Suprapubic skin (tissue), 4 donors: Measurements from ENCODE around the gene FBXL13. TPM values are rescaled to one million over a fixed set of nuclear protein-coding genes. Genes with fewer than 3 reads are reported as not detected.
"Not testable (repeated sequence)": the region's sequence is repeated elsewhere in the genome, so short reads cannot be mapped to it uniquely, and the experiment has no call there.

Source experiments
- DNase-seq, 2 donors: peaks; one replicate each; pipeline ENCODE4 v3.0.0-alpha.2; 2019; ENCODE audit warnings: low spot score in 2 of 2
- H3K27ac ChIP-seq: fragments of 200-600 bp; sonication (generic); one replicate; pipeline ENCODE4 v1.5.1; 2019
- H3K27me3 ChIP-seq: fragments of 200-600 bp; sonication (generic); one replicate; pipeline ENCODE4 v1.5.1; 2019
- H3K36me3 ChIP-seq: fragments of 200-600 bp; sonication (generic); one replicate; pipeline ENCODE4 v1.5.1; 2019
- H3K4me1 ChIP-seq: fragments of 200-600 bp; sonication (generic); one replicate; pipeline ENCODE4 v1.5.1; 2019
- H3K4me3 ChIP-seq: fragments of 200-600 bp; sonication (generic); one replicate; pipeline ENCODE4 v1.5.1; 2019; ENCODE audit warnings: mild to moderate bottlenecking
- H3K9me3 ChIP-seq: fragments of 200-600 bp; sonication (generic); one replicate; pipeline ENCODE4 v1.5.1; 2019
- CTCF ChIP-seq, 2 donors: fragments of 200-600 bp in 1 of 2; fragments of 450-650 bp in 1 of 2; sonication (generic) in 1 of 2; IDR thresholded peaks; one replicate each; pipeline ENCODE4 v1.5.1; 2016 to 2019; ENCODE audit warnings: antibody characterized with exemption in 2 of 2, mild to moderate bottlenecking in 1 of 2, moderate library complexity in 1 of 2
- EP300 ChIP-seq: sonication (generic); formaldehyde crosslinking; IDR thresholded peaks from one replicate; pipeline ENCODE4 v1.6.1; 2017; ENCODE audit warnings: antibody characterized with exemption
- POLR2A ChIP-seq, 2 donors: fragments of 450-650 bp; IDR thresholded peaks; one replicate each; pipeline ENCODE4 v1.6.1; 2017; ENCODE audit warnings: antibody characterized with exemption in 2 of 2, mild to moderate bottlenecking in 2 of 2, moderate library complexity in 2 of 2
- POLR2AphosphoS5 ChIP-seq, 3 donors: sonication (generic); formaldehyde crosslinking; IDR thresholded peaks; one replicate each; pipeline ENCODE4 v1.6.1; 2017; ENCODE audit warnings: antibody characterized with exemption in 3 of 3
- WGBS: methylation state at CpG from one replicate; pipeline ENCODE4 v1.1.5; 2018; 5-methylcytosine and 5-hydroxymethylcytosine counted together
- total RNA-seq, 4 donors: library from RNA; depleted of rRNA; stranded (reverse); fragments of >200 nt; gene quantifications; one replicate each; pipeline ENCODE4 v1.1.0, GENCODE V29; 2016

Gene FBXL13
- total RNA-seq, 4 donors from 2014 or later, result 0.30 to 1.4 (median 0.81) TPM

- H3K9me3 ChIP-seq, result no peaks in the 10 kb centered on the region
- WGBS, result 96% methylated on average over 1 of the region's 1 CpG
- TF ChIP-seq POLR2AphosphoS5 (IDR thresholded peaks at IDR 0.05) (no peak), CTCF (IDR thresholded peaks at IDR 0.05) (no peak), EP300 (no peak), POLR2A (IDR thresholded peaks at IDR 0.05) (no peak)
Measured at GRCh38 chr7:103031024-103031423, 43.6 kb downstream of the FBXL13 start.

GRCh38 chr7:103025341-103025740, 49.3 kb downstream of the FBXL13 start:
- no peak overlapping the region for H3K27ac ChIP-seq
- DNase-seq, result no peak
- H3K4me1 ChIP-seq, result no peaks in the 10 kb centered on the region
- no peak overlapping the region for H3K4me3 ChIP-seq
- no peaks in the 10 kb centered on the region for H3K36me3 ChIP-seq
- no peaks in the 10 kb centered on the region for H3K27me3 ChIP-seq
- H3K9me3 ChIP-seq, result no peaks in the 10 kb centered on the region
- whole genome bisulfite sequencing, result 85% methylated on average over 3 of the region's 3 CpGs
- TF ChIP-seq CTCF (IDR thresholded peaks at IDR 0.05) (no peak), EP300 (no peak), POLR2A (IDR thresholded peaks at IDR 0.05) (no peak), POLR2AphosphoS5 (IDR thresholded peaks at IDR 0.05) (no peak)

More at GRCh38 chr7:103031024-103031423, 43.6 kb downstream of the FBXL13 start:
- DNase-seq, result no peak
- Histone ChIP-seq H3K27ac (no peak overlapping the region), H3K36me3 (no peaks in the 10 kb centered on the region), H3K27me3 (no peaks in the 10 kb centered on the region), H3K4me1 (no peaks in the 10 kb centered on the region), H3K4me3 (no peak overlapping the region)

DNA sequence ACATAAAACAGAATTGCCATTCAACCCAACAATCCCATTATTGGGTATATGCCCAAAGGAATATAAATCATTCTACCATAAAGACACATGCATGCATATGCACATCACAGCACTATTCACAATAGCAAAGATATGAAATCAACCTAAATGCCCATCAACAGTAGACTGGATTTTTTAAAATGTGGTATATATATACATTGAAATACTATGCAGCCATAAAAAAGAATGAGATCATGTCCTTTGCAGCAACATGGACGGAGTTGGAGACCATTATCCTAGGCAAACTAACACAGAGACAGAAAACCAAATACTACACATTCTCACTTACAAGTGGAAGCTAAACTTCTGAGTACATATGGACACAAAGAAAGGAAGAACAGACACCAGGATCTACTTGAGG, 51.0 kb downstream of the FBXL13 start:
- not testable (repeated sequence) for H3K36me3 ChIP-seq, H3K27me3 ChIP-seq, H3K4me3 ChIP-seq, DNase-seq, H3K9me3 ChIP-seq, H3K4me1 ChIP-seq, H3K27ac ChIP-seq
- WGBS, result 97% methylated on average over 1 of the region's 1 CpG

DNA sequence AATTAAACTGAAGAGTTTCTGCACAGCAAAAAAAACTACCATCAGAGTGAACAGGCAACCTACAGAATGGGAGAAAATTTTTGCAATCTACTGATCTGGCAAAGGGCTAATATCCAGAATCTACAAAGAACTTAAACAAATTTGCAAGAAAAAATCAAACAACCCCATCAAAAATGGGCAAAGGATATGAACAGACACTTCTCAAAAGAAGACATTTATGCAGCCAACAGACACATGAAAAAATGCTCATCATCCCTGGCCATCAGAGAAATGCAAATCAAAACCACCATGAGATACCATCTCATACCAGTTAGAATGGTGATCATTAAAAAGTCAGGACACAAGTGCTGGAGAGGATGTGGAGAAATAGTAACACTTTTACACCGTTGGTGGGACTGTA, 53.1 kb downstream of the FBXL13 start:
- not testable (repeated sequence) for H3K4me1 ChIP-seq, DNase-seq, H3K27me3 ChIP-seq, H3K4me3 ChIP-seq, H3K9me3 ChIP-seq, H3K36me3 ChIP-seq, H3K27ac ChIP-seq
- WGBS, result 92% methylated on average over 1 of the region's 1 CpG

DNA sequence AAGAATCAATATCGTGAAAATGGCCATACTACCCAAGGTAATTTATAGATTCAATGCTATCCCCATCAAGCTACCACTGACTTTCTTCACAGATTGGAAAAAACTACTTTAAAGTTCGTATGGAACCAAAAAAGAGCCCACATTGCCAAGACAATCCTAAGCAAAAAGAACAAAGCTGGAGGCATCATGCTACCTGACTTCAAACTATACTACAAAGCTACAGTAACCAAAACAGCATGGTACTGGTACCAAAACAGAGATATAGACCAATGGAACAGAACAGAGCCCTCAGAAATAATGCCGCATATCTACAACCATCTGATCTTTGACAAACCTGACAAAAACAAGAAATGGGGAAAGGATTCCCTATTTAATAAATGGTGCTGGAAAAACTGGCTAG, 53.7 kb downstream of the FBXL13 start:
- not testable (repeated sequence) for H3K36me3 ChIP-seq, H3K4me3 ChIP-seq, DNase-seq, H3K27ac ChIP-seq, H3K27me3 ChIP-seq, H3K4me1 ChIP-seq, H3K9me3 ChIP-seq
- WGBS, result 97% methylated on average over 3 of the region's 3 CpGs

- H3K27ac ChIP-seq, H3K27me3 ChIP-seq, H3K9me3 ChIP-seq, H3K36me3 ChIP-seq, H3K4me3 ChIP-seq, H3K4me1 ChIP-seq, DNase-seq: not testable (repeated sequence)
- 94% methylated on average over 3 of the region's 3 CpGs for WGBS
Measured at GRCh38 chr7:103018295-103018694, 56.3 kb downstream of the FBXL13 start.

DNA sequence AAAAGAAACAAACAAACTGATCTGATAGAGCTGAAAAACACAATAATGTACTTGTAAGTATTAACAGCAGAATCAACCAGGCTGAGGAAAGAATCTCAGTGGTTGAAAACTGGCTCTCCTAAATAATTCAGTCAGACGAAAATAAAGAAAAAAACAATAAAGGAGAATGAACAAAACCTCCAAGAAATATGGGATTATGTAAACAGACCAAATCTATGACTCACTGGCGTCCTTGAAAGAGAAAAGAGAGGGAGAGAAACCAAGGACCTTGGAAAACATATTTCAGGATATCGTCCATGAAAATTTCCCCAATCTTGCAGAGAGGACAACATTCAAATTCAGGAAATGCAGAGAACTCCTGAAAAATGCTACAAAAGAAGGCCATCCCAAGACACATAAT, 62.9 kb downstream of the FBXL13 start:
- WGBS, result 85% methylated on average over 3 of the region's 3 CpGs
- TF ChIP-seq POLR2A (IDR thresholded peaks at IDR 0.05), result no peak
- TF ChIP-seq CTCF (IDR thresholded peaks at IDR 0.05), result no peak
- TF ChIP-seq POLR2AphosphoS5 (IDR thresholded peaks at IDR 0.05), result no peak
- TF ChIP-seq EP300, result no peak
- DNase-seq, result no peak
- Histone ChIP-seq H3K27ac (no peak overlapping the region), H3K36me3 (no peaks in the 10 kb centered on the region), H3K4me1 (no peaks in the 10 kb centered on the region), H3K27me3 (no peaks in the 10 kb centered on the region), H3K4me3 (no peak overlapping the region), H3K9me3 (no peaks in the 10 kb centered on the region)
